ENCODE measurements around the gene RARG.

DNA sequence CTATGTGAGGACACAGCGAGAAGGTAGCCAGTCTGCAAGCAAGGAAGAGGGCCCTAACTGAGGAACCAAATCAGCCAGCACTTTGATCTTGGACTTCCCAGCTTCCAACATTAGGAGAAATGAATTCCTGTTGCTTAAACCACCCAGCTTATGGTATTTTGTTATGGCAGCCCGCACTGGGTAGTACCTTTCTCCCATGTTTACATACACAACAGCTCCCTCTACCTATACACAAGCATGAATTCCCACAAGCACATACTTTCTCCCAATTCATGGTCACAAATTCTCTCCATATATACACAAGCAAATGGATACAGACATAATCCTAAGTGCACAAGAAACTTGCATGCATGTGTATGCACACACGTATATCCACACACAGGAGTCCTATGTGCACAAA is 32.3 kb downstream of the RARG start:
- no peak for TF ChIP-seq SNAI2 (CRISPR knock-in tag; IDR thresholded peaks at IDR 0.05)
- TF ChIP-seq, protein P1, sequence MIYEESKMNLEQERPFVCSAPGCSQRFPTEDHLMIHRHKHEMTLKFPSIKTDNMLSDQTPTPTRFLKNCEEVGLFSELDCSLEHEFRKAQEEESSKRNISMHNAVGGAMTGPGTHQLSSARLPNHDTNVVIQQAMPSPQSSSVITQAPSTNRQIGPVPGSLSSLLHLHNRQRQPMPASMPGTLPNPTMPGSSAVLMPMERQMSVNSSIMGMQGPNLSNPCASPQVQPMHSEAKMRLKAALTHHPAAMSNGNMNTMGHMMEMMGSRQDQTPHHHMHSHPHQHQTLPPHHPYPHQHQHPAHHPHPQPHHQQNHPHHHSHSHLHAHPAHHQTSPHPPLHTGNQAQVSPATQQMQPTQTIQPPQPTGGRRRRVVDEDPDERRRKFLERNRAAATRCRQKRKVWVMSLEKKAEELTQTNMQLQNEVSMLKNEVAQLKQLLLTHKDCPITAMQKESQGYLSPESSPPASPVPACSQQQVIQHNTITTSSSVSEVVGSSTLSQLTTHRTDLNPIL (CRISPR knock-in tag; IDR thresholded peaks at IDR 0.05; ENCODE audit: low read depth), result no peak
- TF ChIP-seq ZNF565 (CRISPR knock-in tag; conservative IDR thresholded peaks at IDR 0.05; ENCODE audit: low read depth), result no peak
- no peak for TF ChIP-seq PATZ1 (CRISPR knock-in tag; IDR thresholded peaks at IDR 0.05; ENCODE audit: borderline replicate concordance)
- no peak for TF ChIP-seq CSRNP3 (CRISPR knock-in tag; IDR thresholded peaks at IDR 0.05)
- no peak for TF ChIP-seq PPARA (CRISPR knock-in tag; IDR thresholded peaks at IDR 0.05; ENCODE audit: borderline replicate concordance)
- no peak for TF ChIP-seq ZFP3 (CRISPR knock-in tag; IDR thresholded peaks at IDR 0.05)

Data from SK-N-SH treated with all-trans-retinoic acid at 6 μM for 48 hours (cell line).